Measurements from ENCODE around the gene ADGRG2.

GRCh38 chrX:19007868-19008267, 114.4 kb downstream of the ADGRG2 start:
- TF ChIP-seq EZH2 (IDR thresholded peaks at IDR 0.05; ENCODE audit: low read length, missing control alignments) (no peak), CTCF (conservative IDR thresholded peaks at IDR 0.05 in 1 of 2, IDR thresholded peaks at IDR 0.05 in 1 of 2; ENCODE audit: low read depth in 1 of 2, low read length in 2 of 2) (no peak)

Measured in fibroblast of lung (primary cell).